ENCODE measurements around the gene TBCC. TPM values are rescaled to one million over a fixed set of nuclear protein-coding genes. Genes with fewer than 3 reads are reported as not detected.

TBCC gene
- total RNA-seq, 4 donors from 2014 or later, result 5.2 to 43.3 (median 27.3) TPM

DNA sequence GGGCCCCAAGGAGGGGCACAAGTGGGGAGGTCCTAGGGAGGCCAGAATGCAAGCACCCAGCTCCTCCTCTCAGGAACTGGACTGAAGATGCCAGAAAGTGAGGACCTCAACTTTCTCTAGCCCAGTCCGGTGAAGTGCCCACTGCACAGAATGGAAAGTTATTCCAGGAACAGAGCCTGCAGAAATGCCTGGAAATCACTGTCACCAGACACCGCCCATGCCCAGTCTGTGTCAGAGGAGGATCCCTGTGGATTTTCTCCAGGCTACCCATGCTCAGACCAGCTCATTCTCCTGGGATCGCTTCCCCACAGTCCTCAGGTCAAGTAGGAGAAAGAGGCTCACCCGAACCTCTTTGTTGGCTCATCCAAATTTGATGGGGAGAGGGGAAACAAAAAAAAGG lies 30.0 kb downstream of the TBCC start:
- intact Hi-C loops (cut with DNase I; ENCODE audit: low total_unique reads) (loop anchor here (10.0 kb wide), 1 partner anchor 1249 kb away; no protein-coding TSS in a partner anchor), in situ Hi-C loops (cut with MboI; ENCODE audit: low pct_ligation_motif_present in 1 of 4, low pct_unique_long_range_greater_than_20kb in 1 of 4, low sequenced_read_pairs in 3 of 4) (no loop called here)
- no peak overlapping the region for H3K27ac ChIP-seq
- H3K27me3 ChIP-seq, result no peaks in the 10 kb centered on the region
- no peak for DNase-seq
- no peak overlapping the region for H3K4me3 ChIP-seq
- H3K4me1 ChIP-seq, result no peaks in the 10 kb centered on the region
- H3K36me3 ChIP-seq, result no peaks in the 10 kb centered on the region
- peaks cover 4 to 6% of the 10 kb centered on the region in 2 donors for H3K9me3 ChIP-seq
- TF ChIP-seq POLR2A (IDR thresholded peaks at IDR 0.05), result no peak
- no peak for TF ChIP-seq CTCF (IDR thresholded peaks at IDR 0.05)
- no peak for TF ChIP-seq EP300 (IDR thresholded peaks at IDR 0.05; ENCODE audit: low read depth)
- no peak for TF ChIP-seq POLR2AphosphoS5 (IDR thresholded peaks at IDR 0.05)
- 80% methylated on average over 4 of the region's 4 CpGs; no CpG with 5 or more reads in 1 of the 2 donors for WGBS, 2 donors (ENCODE audit: low coverage in 1 of 2)

DNA sequence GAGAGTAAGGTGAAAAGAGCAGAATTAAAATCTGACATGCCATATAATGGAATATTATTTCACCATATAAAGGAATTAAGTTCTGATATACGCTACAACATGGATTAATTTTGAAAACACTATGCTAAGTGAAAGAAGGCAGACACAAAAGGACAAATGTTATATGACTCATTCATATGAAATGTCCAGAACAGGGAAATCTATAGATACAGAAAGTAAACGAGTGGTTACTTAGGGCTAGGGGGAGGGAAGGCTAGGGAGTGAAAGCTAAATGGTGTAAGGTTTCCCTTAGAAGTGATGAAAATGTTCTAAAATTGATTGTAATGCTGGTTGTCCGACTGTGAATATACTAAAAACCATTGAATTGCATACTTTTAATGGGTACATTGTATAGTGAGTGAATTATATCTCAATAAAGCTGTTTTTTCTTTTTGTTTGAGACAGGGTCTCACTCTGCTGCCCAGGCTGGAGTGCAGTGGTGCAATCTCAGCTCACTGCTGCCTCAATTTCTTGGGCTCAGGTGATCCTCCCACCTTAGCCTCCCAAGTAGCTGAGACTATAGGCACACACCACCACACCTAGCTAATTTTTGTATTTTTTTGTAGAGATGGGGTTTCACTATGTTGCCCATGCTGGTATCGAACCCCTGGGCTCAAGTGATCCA lies 31.7 kb downstream of the TBCC start:
- Histone ChIP-seq H3K9me3 (peaks cover 4 to 6% of the 10 kb centered on the region in 2 donors), H3K4me1 (no peaks in the 10 kb centered on the region), H3K27ac (no peak overlapping the region), H3K4me3 (no peak overlapping the region), H3K36me3 (no peaks in the 10 kb centered on the region), H3K27me3 (no peaks in the 10 kb centered on the region)
- TF ChIP-seq POLR2A (IDR thresholded peaks at IDR 0.05), result no peak
- TF ChIP-seq CTCF (IDR thresholded peaks at IDR 0.05), result no peak
- TF ChIP-seq EP300 (IDR thresholded peaks at IDR 0.05; ENCODE audit: low read depth), result no peak
- no peak for TF ChIP-seq POLR2AphosphoS5 (IDR thresholded peaks at IDR 0.05)
- no peak for DNase-seq
- in situ Hi-C loops (cut with MboI; ENCODE audit: low pct_ligation_motif_present in 1 of 4, low pct_unique_long_range_greater_than_20kb in 1 of 4, low sequenced_read_pairs in 3 of 4) (no loop called here), intact Hi-C loops (cut with DNase I; ENCODE audit: low total_unique reads) (loop anchor here (10.0 kb wide), 1 partner anchor 1251 kb away; no protein-coding TSS in a partner anchor)
- WGBS, 2 donors (ENCODE audit: low coverage in 1 of 2), result 73 to 79% methylated on average over 4 of the region's 4 CpGs

GRCh38 chr6:42711930-42712329 lies 34.0 kb downstream of the TBCC start:
- H3K9me3 ChIP-seq, result peaks cover 4 to 6% of the 10 kb centered on the region in 2 donors
- DNase-seq, result no peak
- no peaks in the 10 kb centered on the region for H3K4me1 ChIP-seq
- no peaks in the 10 kb centered on the region for H3K36me3 ChIP-seq
- no peaks in the 10 kb centered on the region for H3K27me3 ChIP-seq
- 90 to 100% methylated on average over 1 to 5 of the region's 5 CpGs for WGBS, 2 donors (ENCODE audit: low coverage in 1 of 2)
- intact Hi-C loops (cut with DNase I; ENCODE audit: low total_unique reads) (loop anchor here (10.0 kb wide), 1 partner anchor 1253 kb away; no protein-coding TSS in a partner anchor), in situ Hi-C loops (cut with MboI; ENCODE audit: low pct_ligation_motif_present in 1 of 4, low pct_unique_long_range_greater_than_20kb in 1 of 4, low sequenced_read_pairs in 3 of 4) (no loop called here)
- no peak overlapping the region for H3K27ac ChIP-seq
- no peak for TF ChIP-seq POLR2AphosphoS5 (IDR thresholded peaks at IDR 0.05)
- TF ChIP-seq CTCF (IDR thresholded peaks at IDR 0.05), result no peak
- no peak for TF ChIP-seq POLR2A (IDR thresholded peaks at IDR 0.05)
- no peak for TF ChIP-seq EP300 (IDR thresholded peaks at IDR 0.05; ENCODE audit: low read depth)
- H3K4me3 ChIP-seq, result no peak overlapping the region

DNA sequence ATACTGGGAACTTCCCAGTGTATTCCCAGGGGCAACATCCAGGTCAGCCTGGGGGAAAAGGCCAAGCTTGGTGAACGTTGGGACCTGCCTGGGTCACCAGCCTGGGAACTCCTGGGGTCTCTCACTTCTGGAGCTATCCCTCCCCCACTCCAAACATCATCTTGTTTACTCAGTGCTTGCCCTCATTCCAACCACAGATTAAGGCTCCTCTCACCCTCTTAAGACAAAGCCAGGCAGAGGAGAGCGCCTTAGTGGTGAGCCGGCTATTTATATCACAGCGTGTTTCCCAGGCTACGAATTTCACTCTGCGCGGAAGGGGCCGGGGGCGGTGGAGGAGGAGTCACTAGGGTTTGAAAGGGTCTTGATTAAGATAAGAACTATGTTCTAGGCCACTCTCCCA lies 35.6 kb downstream of the TBCC start:
- Histone ChIP-seq H3K4me3 (no peak overlapping the region), H3K27me3 (no peaks in the 10 kb centered on the region), H3K36me3 (no peaks in the 10 kb centered on the region), H3K27ac (no peak overlapping the region), H3K4me1 (no peaks in the 10 kb centered on the region), H3K9me3 (peaks cover 4 to 6% of the 10 kb centered on the region in 2 donors)
- DNase-seq, result no peak
- WGBS, 2 donors (ENCODE audit: low coverage in 1 of 2), result 55 to 84% methylated on average over 8 to 9 of the region's 9 CpGs
- intact Hi-C loops (cut with DNase I; ENCODE audit: low total_unique reads), result loop anchor here (10.0 kb wide), 1 partner anchor 1254 kb away; no protein-coding TSS in a partner anchor
- TF ChIP-seq CTCF (IDR thresholded peaks at IDR 0.05) (no peak), EP300 (IDR thresholded peaks at IDR 0.05; ENCODE audit: low read depth) (no peak), POLR2A (IDR thresholded peaks at IDR 0.05) (no peak), POLR2AphosphoS5 (IDR thresholded peaks at IDR 0.05) (no peak)
- in situ Hi-C loops (cut with MboI; ENCODE audit: low pct_ligation_motif_present in 1 of 4, low pct_unique_long_range_greater_than_20kb in 1 of 4, low sequenced_read_pairs in 3 of 4), result no loop called here
